SU-DHL-6 (cell line): Measurements from ENCODE around the gene DMD.

Source experiments
- H2AFZ ChIP-seq: fragments of 200-600 bp; sonication (generic); 2 replicates; pipeline ENCODE4 v1.6.1; 2014; ENCODE audit warnings: low read depth, mild to moderate bottlenecking, moderate library complexity, mixed read lengths, antibody characterized with exemption, low read length; ENCODE audit not compliant: severe bottlenecking
- H3F3A ChIP-seq: fragments of 200-600 bp; shearing (Covaris generic); 2 replicates; pipeline ENCODE4 v1.6.0; 2016; ENCODE audit warnings: antibody characterized with exemption, mild to moderate bottlenecking; ENCODE audit not compliant: insufficient read depth
- H3K27ac ChIP-seq: fragments of 200-600 bp; sonication (generic); 2 replicates; pipeline ENCODE4 v1.5.1; 2016; ENCODE audit warnings: low read depth, mild to moderate bottlenecking, low read length, moderate library complexity, mixed read lengths
- H3K27me3 ChIP-seq: fragments of 200-600 bp; sonication (generic), shearing (Covaris generic); 2 replicates; pipeline ENCODE4 v1.6.0; 2014; ENCODE audit warnings: mild to moderate bottlenecking, low read length
- H3K36me3 ChIP-seq: fragments of 200-600 bp; sonication (generic); 2 replicates; pipeline ENCODE4 v1.6.1; 2014; ENCODE audit warnings: mild to moderate bottlenecking, low read length, mixed read lengths
- H3K4me2 ChIP-seq: fragments of 300-600, 200-600 bp; shearing (Covaris generic), sonication (generic); 2 replicates; pipeline ENCODE4 v1.6.0; 2014; ENCODE audit warnings: low read length, low read depth, mild to moderate bottlenecking; ENCODE audit not compliant: poor library complexity, severe bottlenecking
- H3K4me3 ChIP-seq: fragments of 200-600 bp; sonication (generic); 2 replicates; pipeline ENCODE4 v1.5.1; 2014; ENCODE audit warnings: antibody characterized with exemption, low read length, mild to moderate bottlenecking, mixed read lengths; ENCODE audit not compliant: insufficient read depth, poor library complexity, severe bottlenecking
- H3K79me2 ChIP-seq: fragments of 200-600 bp; sonication (generic); 2 replicates; pipeline ENCODE4 v1.6.1; 2014; ENCODE audit warnings: mild to moderate bottlenecking, low read length, moderate library complexity; ENCODE audit not compliant: insufficient read depth
- H3K9ac ChIP-seq: fragments of 200-600 bp; sonication (generic); 2 replicates; pipeline ENCODE4 v1.7.0; 2014; ENCODE audit warnings: mild to moderate bottlenecking, low read length
- H3K9me2 ChIP-seq: fragments of 200-600 bp; sonication (generic); replicated peaks from 2 replicates; pipeline ENCODE4 v1.6.1; 2014; ENCODE audit warnings: low read length; ENCODE audit not compliant: insufficient read depth
- H3K9me3 ChIP-seq: fragments of 200-600 bp; sonication (generic); 2 replicates; pipeline ENCODE4 v1.6.1; 2014; ENCODE audit warnings: low read length, mixed read lengths; ENCODE audit not compliant: insufficient read depth
- H4K20me1 ChIP-seq: fragments of 200-600 bp; sonication (generic); 2 replicates; pipeline ENCODE4 v1.6.1; 2014; ENCODE audit warnings: low read depth, mild to moderate bottlenecking, antibody characterized with exemption, low read length, moderate library complexity, mixed read lengths
- CTCF ChIP-seq: fragments of 200-600 bp; sonication (generic); IDR thresholded peaks from one replicate; pipeline ENCODE4 v1.5.1; 2017; ENCODE audit warnings: antibody characterized with exemption, mild to moderate bottlenecking, low read length, moderate library complexity; ENCODE audit not compliant: insufficient read depth, poor library complexity, severe bottlenecking
- EZH2phosphoT487 ChIP-seq: fragments of 200-600 bp; sonication (generic), shearing (Covaris generic); conservative IDR thresholded peaks from 2 replicates; pipeline ENCODE4 v1.6.1; 2018; ENCODE audit warnings: mild to moderate bottlenecking, antibody characterized with exemption, low read length, moderate library complexity, mixed read lengths

DMD gene

GRCh38 chrX:31258166-31258565 lies 1953.2 kb downstream of the DMD start:
- Histone ChIP-seq H3K36me3 (no peaks in the 10 kb centered on the region), H3K27me3 (no peaks in the 10 kb centered on the region), H3K4me2 (no peak overlapping the region), H3K9ac (no peak overlapping the region), H3K79me2 (peaks cover 36% of the 10 kb centered on the region), H4K20me1 (no peaks in the 10 kb centered on the region), H2AFZ (no peak overlapping the region), H3F3A (no peaks in the 10 kb centered on the region), H3K27ac (no peak overlapping the region), H3K9me3 (no peaks in the 10 kb centered on the region), H3K9me2 (no peaks in the 10 kb centered on the region), H3K4me3 (no peak overlapping the region)
- no peak for TF ChIP-seq EZH2phosphoT487
- TF ChIP-seq CTCF = no peak

- Histone ChIP-seq H3K4me3 (no peak overlapping the region), H3K27ac (no peak overlapping the region), H3K9me2 (no peaks in the 10 kb centered on the region), H3K4me2 (no peak overlapping the region), H2AFZ (no peak overlapping the region), H3K9me3 (no peaks in the 10 kb centered on the region), H3K79me2 (peaks cover 14% of the 10 kb centered on the region), H4K20me1 (no peaks in the 10 kb centered on the region), H3K9ac (no peak overlapping the region), H3F3A (no peaks in the 10 kb centered on the region), H3K36me3 (no peaks in the 10 kb centered on the region), H3K27me3 (no peaks in the 10 kb centered on the region)
- TF ChIP-seq CTCF (no peak), EZH2phosphoT487 (no peak)
These were observed 1955.9 kb downstream of the DMD start for GRCh38 chrX:31255310-31256033.

GRCh38 chrX:31252133-31252532 lies 1959.2 kb downstream of the DMD start:
- no peaks in the 10 kb centered on the region for H3K36me3 ChIP-seq
- no peaks in the 10 kb centered on the region for H3F3A ChIP-seq
- H3K79me2 ChIP-seq = peaks cover 17% of the 10 kb centered on the region
- TF ChIP-seq CTCF (no peak), EZH2phosphoT487 (no peak)
- no peaks in the 10 kb centered on the region for H3K9me3 ChIP-seq
- H3K27me3 ChIP-seq = no peaks in the 10 kb centered on the region
- H3K27ac ChIP-seq = no peak overlapping the region
- H3K9me2 ChIP-seq = no peaks in the 10 kb centered on the region
- no peaks in the 10 kb centered on the region for H4K20me1 ChIP-seq
- H3K4me2 ChIP-seq = no peak overlapping the region
- no peak overlapping the region for H3K4me3 ChIP-seq
- H2AFZ ChIP-seq = no peak overlapping the region
- no peak overlapping the region for H3K9ac ChIP-seq
